Transverse colon (tissue), 4 donors: Measurements from ENCODE around the gene SLC34A1.
A peak's percentile ranks its signal among the peaks of the same experiment; 100 is the strongest.

Experiments used
- POLR2AphosphoS5 ChIP-seq, 3 donors: sonication (generic); formaldehyde crosslinking; IDR thresholded peaks; one replicate each; pipeline ENCODE4 v1.6.1; 2016; ENCODE audit warnings: antibody characterized with exemption in 3 of 3
- TF ChIP-seq, protein P1 (sequence below), 5 experiments: fragments of 200-600 bp in 3 of 5; fragments of 450-650 bp in 2 of 5; sonication (generic) in 3 of 5; IDR thresholded peaks; 1 replicate in 2 of 5; 2 replicates in 3 of 5; pipeline ENCODE4 v1.5.1; 2016 to 2017; ENCODE audit warnings: antibody characterized with exemption in 5 of 5, inconsistent platforms in 3 of 5, mild to moderate bottlenecking in 2 of 5, moderate library complexity in 1 of 5

DNA sequence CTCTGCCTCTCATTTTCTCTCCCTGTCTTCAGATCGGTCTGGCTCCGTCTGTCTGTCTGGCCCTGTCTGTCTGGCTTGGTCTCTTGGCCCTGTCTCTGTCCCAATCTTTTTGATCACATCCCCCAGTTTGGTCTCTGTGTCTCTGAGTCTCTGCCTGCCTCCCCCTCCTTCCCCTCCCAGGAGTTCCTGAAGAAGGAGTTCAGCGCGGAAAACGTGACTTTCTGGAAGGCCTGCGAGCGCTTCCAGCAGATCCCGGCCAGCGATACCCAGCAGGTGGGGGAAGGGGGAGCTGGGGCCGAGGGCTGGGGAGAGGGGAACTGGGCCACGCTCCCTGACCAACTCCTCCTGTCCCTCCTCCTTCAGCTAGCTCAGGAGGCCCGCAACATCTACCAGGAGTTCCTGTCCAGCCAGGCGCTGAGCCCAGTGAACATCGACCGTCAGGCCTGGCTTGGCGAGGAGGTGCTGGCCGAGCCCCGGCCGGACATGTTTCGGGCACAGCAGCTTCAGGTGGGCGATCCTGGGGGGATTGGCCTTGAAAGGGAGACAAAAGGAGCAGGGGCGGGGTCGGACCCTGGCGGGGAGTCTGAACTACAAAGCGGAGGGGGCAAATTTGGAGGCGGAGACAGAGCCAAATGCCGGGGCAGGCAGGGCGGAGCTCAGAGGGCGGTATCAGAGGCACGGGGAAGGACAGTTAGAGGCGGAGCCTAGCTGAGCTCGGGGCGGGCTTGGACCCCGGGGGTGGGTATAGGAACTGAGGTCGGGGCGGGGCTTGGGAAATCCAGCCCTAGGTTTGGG, 17.5 kb upstream of the SLC34A1 start:
- TF ChIP-seq POLR2AphosphoS5 (IDR thresholded peaks at IDR 0.05) = peak in 1 of 3 donors; percentile 20
- TF ChIP-seq, protein P1, sequence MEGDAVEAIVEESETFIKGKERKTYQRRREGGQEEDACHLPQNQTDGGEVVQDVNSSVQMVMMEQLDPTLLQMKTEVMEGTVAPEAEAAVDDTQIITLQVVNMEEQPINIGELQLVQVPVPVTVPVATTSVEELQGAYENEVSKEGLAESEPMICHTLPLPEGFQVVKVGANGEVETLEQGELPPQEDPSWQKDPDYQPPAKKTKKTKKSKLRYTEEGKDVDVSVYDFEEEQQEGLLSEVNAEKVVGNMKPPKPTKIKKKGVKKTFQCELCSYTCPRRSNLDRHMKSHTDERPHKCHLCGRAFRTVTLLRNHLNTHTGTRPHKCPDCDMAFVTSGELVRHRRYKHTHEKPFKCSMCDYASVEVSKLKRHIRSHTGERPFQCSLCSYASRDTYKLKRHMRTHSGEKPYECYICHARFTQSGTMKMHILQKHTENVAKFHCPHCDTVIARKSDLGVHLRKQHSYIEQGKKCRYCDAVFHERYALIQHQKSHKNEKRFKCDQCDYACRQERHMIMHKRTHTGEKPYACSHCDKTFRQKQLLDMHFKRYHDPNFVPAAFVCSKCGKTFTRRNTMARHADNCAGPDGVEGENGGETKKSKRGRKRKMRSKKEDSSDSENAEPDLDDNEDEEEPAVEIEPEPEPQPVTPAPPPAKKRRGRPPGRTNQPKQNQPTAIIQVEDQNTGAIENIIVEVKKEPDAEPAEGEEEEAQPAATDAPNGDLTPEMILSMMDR (IDR thresholded peaks at IDR 0.05) = no peak
